Mucosa of stomach (tissue), 1 donor: Measurements from ENCODE around the gene HCN4.
"Not testable (repeated sequence)": the region's sequence is repeated elsewhere in the genome, so short reads cannot be mapped to it uniquely, and the experiment has no call there.

Source experiments
- H3K27me3 ChIP-seq: one replicate; pipeline ENCODE4 v1.7.0; 2013; ENCODE audit warnings: mild to moderate bottlenecking, low read length; ENCODE audit not compliant: control insufficient read depth, insufficient read depth
- H3K36me3 ChIP-seq: one replicate; pipeline ENCODE4 v1.7.0; 2013; ENCODE audit warnings: low read length; ENCODE audit not compliant: control insufficient read depth, insufficient read depth
- H3K4me1 ChIP-seq: one replicate; pipeline ENCODE4 v1.7.0; 2013; ENCODE audit warnings: mild to moderate bottlenecking, low read length; ENCODE audit not compliant: control insufficient read depth, insufficient read depth
- H3K4me3 ChIP-seq: one replicate; pipeline ENCODE4 v1.7.0; 2013; ENCODE audit warnings: low read length
- H3K9ac ChIP-seq: one replicate; pipeline ENCODE4 v1.7.0; 2013; ENCODE audit warnings: mild to moderate bottlenecking, low read length, moderate library complexity
- H3K9me3 ChIP-seq: one replicate; pipeline ENCODE4 v1.7.0; 2013; ENCODE audit warnings: mild to moderate bottlenecking, low read length, moderate library complexity; ENCODE audit not compliant: control insufficient read depth
- donor health status: Pancreatic carcinoma.

HCN4 gene

GRCh38 chr15:73320619-73321180 lies 48.1 kb downstream of the HCN4 start:
- H3K9me3 ChIP-seq = no peaks in the 10 kb centered on the region
- H3K4me3 ChIP-seq = no peak overlapping the region
- no peaks in the 10 kb centered on the region for H3K36me3 ChIP-seq
- H3K27me3 ChIP-seq = peaks cover 6% of the 10 kb centered on the region
- no peaks in the 10 kb centered on the region for H3K4me1 ChIP-seq
- H3K9ac ChIP-seq = no peak overlapping the region

DNA sequence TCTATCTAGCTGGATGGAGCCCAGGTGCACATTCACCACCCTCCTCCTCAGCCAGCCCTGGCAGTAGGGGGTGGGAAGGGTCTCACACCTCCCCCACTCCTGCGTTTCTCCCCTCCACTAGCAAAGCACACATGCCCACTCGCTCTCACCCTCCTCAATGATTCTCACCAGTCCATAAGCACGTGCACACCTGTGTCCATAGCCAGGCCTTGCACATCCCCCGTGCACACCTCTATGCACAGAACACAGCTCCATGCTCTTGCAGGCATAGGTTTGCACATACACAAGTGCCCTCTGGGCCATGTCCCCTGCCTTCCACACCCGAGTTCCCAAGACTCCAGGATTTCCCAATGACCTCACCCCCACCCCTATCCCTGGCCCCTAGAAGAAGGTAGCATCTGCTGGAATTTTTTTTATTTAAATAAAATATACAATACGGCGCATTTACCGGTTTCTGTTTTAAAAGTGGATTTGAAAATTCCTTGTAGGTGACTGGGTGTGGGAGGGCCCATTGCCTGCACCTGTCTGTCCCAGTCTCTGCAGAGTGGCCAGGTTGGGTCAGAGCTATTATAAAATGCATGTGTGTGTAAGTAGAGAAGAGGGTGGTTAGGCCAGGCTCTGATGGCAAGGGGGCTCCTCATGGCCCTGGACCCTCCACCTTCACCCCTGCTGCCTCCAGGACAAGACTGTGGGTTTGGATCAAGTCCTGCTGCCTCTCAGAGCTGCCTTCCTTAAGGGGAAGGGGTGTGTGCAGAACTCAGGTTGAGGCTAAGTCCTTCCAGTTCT lies 49.1 kb downstream of the HCN4 start:
- no peaks in the 10 kb centered on the region for H3K36me3 ChIP-seq
- no peaks in the 10 kb centered on the region for H3K9me3 ChIP-seq
- H3K9ac ChIP-seq = no peak overlapping the region
- no peaks in the 10 kb centered on the region for H3K4me1 ChIP-seq
- no peak overlapping the region for H3K4me3 ChIP-seq
- H3K27me3 ChIP-seq = peaks cover 6% of the 10 kb centered on the region

DNA sequence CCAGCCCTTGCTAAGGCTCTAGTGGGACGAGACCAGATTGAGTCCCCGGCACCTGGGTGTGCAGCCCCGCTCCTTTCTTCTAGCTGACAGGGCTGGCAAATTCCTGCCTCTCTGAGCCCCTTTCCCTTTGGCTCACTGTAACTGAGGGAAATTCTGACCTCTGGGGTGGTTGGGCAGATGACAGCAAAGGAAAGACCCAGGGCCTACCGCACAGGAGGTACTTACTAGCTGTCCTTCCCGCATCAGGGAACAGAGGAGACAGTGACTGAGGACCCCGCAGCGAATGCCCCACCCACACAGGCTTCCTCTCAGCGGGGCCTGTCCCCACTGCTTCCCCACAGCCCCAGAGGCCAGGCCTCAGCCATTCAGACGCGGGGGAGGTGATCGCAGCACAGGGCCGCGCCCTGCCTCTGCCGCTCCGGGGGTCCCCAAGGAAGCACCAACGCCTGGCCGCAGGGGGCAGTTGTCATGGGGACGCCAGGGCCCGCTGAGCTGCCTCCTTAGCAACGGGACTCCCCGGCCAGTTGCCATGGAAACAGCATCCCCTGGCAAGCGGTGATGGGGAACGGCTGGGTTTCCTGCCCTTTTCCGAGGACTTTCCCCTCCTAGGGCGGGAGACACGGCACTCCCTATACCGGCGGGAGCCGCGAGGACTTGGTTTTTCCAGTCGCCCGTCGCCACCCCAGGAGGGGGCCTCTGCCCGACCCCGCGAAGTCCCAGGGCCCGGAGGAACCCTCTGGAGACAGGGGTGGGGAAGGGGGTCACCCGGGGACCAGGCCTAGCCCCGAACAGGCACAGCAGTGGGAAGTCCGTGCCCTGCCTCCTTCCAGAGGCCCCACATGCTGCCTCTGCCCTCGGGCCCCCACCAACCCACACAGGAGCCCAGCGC lies 50.1 kb downstream of the HCN4 start:
- H3K4me1 ChIP-seq = no peaks in the 10 kb centered on the region
- H3K9me3 ChIP-seq = no peaks in the 10 kb centered on the region
- H3K27me3 ChIP-seq = peaks cover 6% of the 10 kb centered on the region
- no peak overlapping the region for H3K4me3 ChIP-seq
- no peak overlapping the region for H3K9ac ChIP-seq
- no peaks in the 10 kb centered on the region for H3K36me3 ChIP-seq

GRCh38 chr15:73317651-73318462 lies 50.9 kb downstream of the HCN4 start:
- no peaks in the 10 kb centered on the region for H3K36me3 ChIP-seq
- no peaks in the 10 kb centered on the region for H3K9me3 ChIP-seq
- peaks cover 6% of the 10 kb centered on the region for H3K27me3 ChIP-seq
- H3K4me1 ChIP-seq = no peaks in the 10 kb centered on the region
- no peak overlapping the region for H3K9ac ChIP-seq
- H3K4me3 ChIP-seq = no peak overlapping the region

DNA sequence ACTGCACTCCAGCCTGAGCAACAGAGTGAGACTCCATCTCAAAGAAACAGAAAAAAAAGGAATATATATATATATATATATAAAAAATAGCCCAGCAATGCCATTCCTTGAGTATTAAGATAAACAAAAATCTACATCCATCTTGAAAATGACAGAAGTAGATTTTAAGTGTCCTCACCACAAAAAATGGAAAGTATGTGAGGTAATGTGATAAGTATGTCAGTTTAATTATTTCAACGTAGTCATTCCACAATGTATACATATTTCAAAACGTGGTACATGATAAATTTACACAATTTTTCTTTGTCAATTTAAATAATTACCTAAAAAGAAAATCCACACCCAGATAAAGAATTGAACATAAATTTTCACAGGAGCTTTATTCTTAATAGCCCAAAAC lies 54.9 kb downstream of the HCN4 start:
- Histone ChIP-seq H3K4me3 (no peak overlapping the region), H3K9me3 (no peaks in the 10 kb centered on the region), H3K36me3 (no peaks in the 10 kb centered on the region), H3K4me1 (no peaks in the 10 kb centered on the region), H3K9ac (no peak overlapping the region), H3K27me3 (no peaks in the 10 kb centered on the region)

- Histone ChIP-seq H3K4me3 (no peak overlapping the region), H3K9ac (no peak overlapping the region), H3K36me3 (no peaks in the 10 kb centered on the region), H3K27me3 (no peaks in the 10 kb centered on the region), H3K4me1 (no peaks in the 10 kb centered on the region), H3K9me3 (no peaks in the 10 kb centered on the region)
Measured at GRCh38 chr15:73308305-73308704, 60.5 kb downstream of the HCN4 start.

- Histone ChIP-seq H3K36me3 (no peaks in the 10 kb centered on the region), H3K9me3 (no peaks in the 10 kb centered on the region), H3K27me3 (no peaks in the 10 kb centered on the region), H3K4me1 (no peaks in the 10 kb centered on the region), H3K4me3 (no peak overlapping the region), H3K9ac (no peak overlapping the region)
Measured at GRCh38 chr15:73305331-73306211, 63.2 kb downstream of the HCN4 start.

DNA sequence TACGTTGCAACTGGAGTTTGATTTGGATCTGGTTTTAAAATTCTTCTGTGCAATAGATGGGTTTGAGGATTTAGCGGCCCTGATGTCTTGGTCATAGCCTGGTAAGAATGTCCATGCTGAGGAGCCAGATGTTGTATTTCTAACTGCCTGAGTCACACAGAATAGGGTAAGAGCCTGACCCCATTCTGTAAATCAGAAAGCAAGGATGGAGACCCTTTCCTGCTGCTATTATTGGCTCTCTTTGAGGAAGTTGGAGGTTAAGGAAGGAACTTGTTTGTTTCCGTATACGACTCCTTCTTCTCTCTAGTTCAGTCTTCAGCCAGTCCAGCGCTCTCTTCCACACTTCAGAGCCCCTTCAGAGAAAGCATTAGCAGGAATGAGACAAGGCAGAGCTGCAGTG lies 65.1 kb downstream of the HCN4 start:
- Histone ChIP-seq H3K36me3 (no peaks in the 10 kb centered on the region), H3K4me1 (no peaks in the 10 kb centered on the region), H3K9me3 (no peaks in the 10 kb centered on the region), H3K27me3 (no peaks in the 10 kb centered on the region), H3K4me3 (no peak overlapping the region), H3K9ac (no peak overlapping the region)

DNA sequence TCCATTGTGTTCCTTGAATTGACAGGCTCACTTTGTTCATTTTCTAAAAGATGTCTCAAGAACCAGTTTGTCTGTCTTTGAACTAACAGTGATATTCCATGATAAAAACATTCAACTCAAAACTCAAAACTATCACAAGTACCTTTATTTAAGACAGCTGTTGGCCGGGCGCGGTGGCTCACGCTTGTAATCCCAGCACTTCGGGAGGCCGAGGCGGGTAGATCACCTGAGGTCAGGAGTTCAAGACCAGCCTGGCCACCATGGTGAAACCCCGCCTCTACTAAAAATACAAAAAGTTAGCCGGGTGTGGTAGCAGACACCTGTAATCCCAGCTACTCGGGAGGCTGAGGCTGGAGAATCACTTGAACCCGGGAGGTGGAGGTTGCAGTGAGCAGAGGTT lies 68.5 kb downstream of the HCN4 start:
- not testable (repeated sequence) for H3K27me3 ChIP-seq, H3K36me3 ChIP-seq, H3K4me1 ChIP-seq, H3K9me3 ChIP-seq, H3K9ac ChIP-seq, H3K4me3 ChIP-seq

DNA sequence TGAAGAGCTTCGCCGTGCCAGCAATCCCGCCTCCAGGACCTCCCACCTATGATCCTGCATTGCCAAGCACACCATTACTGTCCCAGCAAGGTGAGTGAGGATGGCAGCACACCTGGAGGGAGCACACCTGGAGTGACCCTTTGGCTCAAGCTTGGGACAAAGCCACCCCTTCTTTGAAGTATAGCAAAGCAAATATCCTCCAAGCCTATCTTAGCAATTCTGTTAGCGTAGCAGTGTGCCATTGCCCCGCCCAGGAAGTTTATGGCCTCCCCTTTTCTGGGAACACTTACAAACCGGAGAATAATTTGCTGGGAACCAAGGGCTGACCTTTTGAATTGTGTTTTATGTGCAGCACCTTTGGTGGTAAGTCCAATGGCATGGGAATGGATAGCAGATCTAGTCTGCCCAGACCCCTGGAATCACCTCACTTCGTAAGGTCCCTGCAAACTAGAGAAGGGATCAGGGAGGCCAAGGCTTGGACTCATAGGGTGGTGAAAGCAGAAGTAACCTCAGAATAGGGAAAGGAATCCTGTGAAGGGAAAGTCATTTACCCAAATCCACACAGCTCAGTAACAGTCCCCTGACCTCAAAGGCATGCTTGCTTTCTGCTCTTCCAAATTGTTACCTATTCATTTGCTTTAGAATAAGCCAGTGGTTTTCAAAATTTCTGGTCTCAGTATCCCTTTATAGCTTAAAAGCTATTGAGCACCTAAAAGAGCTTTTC lies 70.1 kb downstream of the HCN4 start:
- H3K9me3 ChIP-seq = no peaks in the 10 kb centered on the region
- no peaks in the 10 kb centered on the region for H3K4me1 ChIP-seq
- no peaks in the 10 kb centered on the region for H3K36me3 ChIP-seq
- no peak overlapping the region for H3K9ac ChIP-seq
- no peaks in the 10 kb centered on the region for H3K27me3 ChIP-seq
- H3K4me3 ChIP-seq = no peak overlapping the region
